Measurements from ENCODE around the gene SEPHS1.

GRCh38 chr10:13393640-13394039 lies 45.5 kb upstream of the SEPHS1 start:
- TF ChIP-seq POLR2A (IDR thresholded peaks at IDR 0.05) (no peak), CTCF (IDR thresholded peaks at IDR 0.05) (no peak), POLR2AphosphoS5 (IDR thresholded peaks at IDR 0.05) (no peak), EP300 (IDR thresholded peaks at IDR 0.05) (no peak)

Data from sigmoid colon (tissue), 4 donors.